Measurements from ENCODE around the gene TTLL7. TPM values are rescaled to one million over a fixed set of nuclear protein-coding genes. Genes with fewer than 3 reads are reported as not detected.
"Not testable (repeated sequence)": the region's sequence is repeated elsewhere in the genome, so short reads cannot be mapped to it uniquely, and the experiment has no call there.

The TTLL7 gene
- total RNA-seq, 1 donor from 2014 or later: 0.40 TPM

- DNase-seq (ENCODE audit: low read depth in 2 of 2): no peak
These were observed 2.7 kb downstream of the TTLL7 start for GRCh38 chr1:83996191-83996590.

GRCh38 chr1:83995649-83996048, 3.3 kb downstream of the TTLL7 start:
- no peak for DNase-seq (ENCODE audit: low read depth in 2 of 2)

- no peak for DNase-seq (ENCODE audit: low read depth in 2 of 2)
These were observed 4.8 kb downstream of the TTLL7 start for GRCh38 chr1:83994111-83994510.

- DNase-seq (ENCODE audit: low read depth in 2 of 2): peak in 1 of 2 donors; percentile 10
These were observed 8.2 kb downstream of the TTLL7 start for GRCh38 chr1:83990734-83991133.

- no peak for DNase-seq (ENCODE audit: low read depth in 2 of 2)
These were observed 13.9 kb downstream of the TTLL7 start for GRCh38 chr1:83985048-83985447.

- DNase-seq (ENCODE audit: low read depth in 2 of 2): not testable (repeated sequence)
These were observed 15.0 kb downstream of the TTLL7 start for GRCh38 chr1:83983918-83984317.

GRCh38 chr1:83978056-83978455, 20.9 kb downstream of the TTLL7 start:
- no peak for DNase-seq (ENCODE audit: low read depth in 2 of 2)

GRCh38 chr1:83976920-83977319, 22.0 kb downstream of the TTLL7 start:
- DNase-seq (ENCODE audit: low read depth in 2 of 2): no peak

GRCh38 chr1:83970802-83971201, 28.1 kb downstream of the TTLL7 start:
- DNase-seq (ENCODE audit: low read depth in 2 of 2): no peak

- no peak for DNase-seq (ENCODE audit: low read depth in 2 of 2)
These were observed 28.8 kb downstream of the TTLL7 start for GRCh38 chr1:83970114-83970513.

- no peak for DNase-seq (ENCODE audit: low read depth in 2 of 2)
These were observed 31.6 kb downstream of the TTLL7 start for GRCh38 chr1:83967336-83967735.

- no peak for DNase-seq (ENCODE audit: low read depth in 2 of 2)
These were observed 34.8 kb downstream of the TTLL7 start for GRCh38 chr1:83964153-83964552.

GRCh38 chr1:83961571-83962295, 37.2 kb downstream of the TTLL7 start:
- no peak for DNase-seq (ENCODE audit: low read depth in 2 of 2)

- DNase-seq (ENCODE audit: low read depth in 2 of 2): peak in 1 of 2 donors; percentile 5
These were observed 38.2 kb downstream of the TTLL7 start for GRCh38 chr1:83960669-83961277.

GRCh38 chr1:83959824-83960498, 39.0 kb downstream of the TTLL7 start:
- no peak for DNase-seq (ENCODE audit: low read depth in 2 of 2)

- DNase-seq (ENCODE audit: low read depth in 2 of 2): no peak
These were observed 40.2 kb downstream of the TTLL7 start for GRCh38 chr1:83958704-83959103.

- no peak for DNase-seq (ENCODE audit: low read depth in 2 of 2)
These were observed 44.6 kb downstream of the TTLL7 start for GRCh38 chr1:83954166-83954823.

GRCh38 chr1:83950106-83950661, 48.7 kb downstream of the TTLL7 start:
- no peak for DNase-seq (ENCODE audit: low read depth in 2 of 2)

- peak; percentile 1 to 4 for DNase-seq (ENCODE audit: low read depth in 2 of 2)
These were observed 56.0 kb downstream of the TTLL7 start for GRCh38 chr1:83942914-83943313.

GRCh38 chr1:83934550-83934949, 64.4 kb downstream of the TTLL7 start:
- no peak for DNase-seq (ENCODE audit: low read depth in 2 of 2)

GRCh38 chr1:83932693-83933092, 66.2 kb downstream of the TTLL7 start:
- DNase-seq (ENCODE audit: low read depth in 2 of 2): no peak

GRCh38 chr1:83932281-83932680, 66.7 kb downstream of the TTLL7 start:
- no peak for DNase-seq (ENCODE audit: low read depth in 2 of 2)

Measured in lung microvascular endothelial cell (primary cell).